CD8-positive, alpha-beta memory T cell (primary cell): ENCODE results near the gene SLC29A1. TPM values are rescaled to one million over a fixed set of nuclear protein-coding genes. Genes with fewer than 3 reads are reported as not detected.

Source experiments
- CTCF ChIA-PET: fragments of 350-600 bp; sonication (Branson Sonifier 250); formaldehyde crosslinking; loops from one replicate; lab custom pipeline; 2021; ENCODE audit warnings: antibody characterized with exemption; lab: Charles Lee
- POLR2A ChIA-PET: fragments of 350-600 bp; sonication (Branson Sonifier 250); formaldehyde crosslinking; loops from one replicate; lab custom pipeline; 2021; ENCODE audit warnings: antibody characterized with exemption; lab: Charles Lee
- DNase-seq, 5 donors: peaks; one replicate each; pipeline versions ENCODE4 v3.0.0 to v3.0.0-alpha.2; 2020 to 2022; ENCODE audit warnings: mixed read lengths in 1 of 5
- H3K27ac ChIP-seq: one replicate; pipeline ENCODE4 v1.7.0; 2013; ENCODE audit warnings: low read depth, mild to moderate bottlenecking, low read length, moderate library complexity
- H3K27me3 ChIP-seq: 2 replicates; pipeline ENCODE4 v1.7.0; 2013; ENCODE audit warnings: low read length, mild to moderate bottlenecking; ENCODE audit not compliant: insufficient read depth, poor library complexity, severe bottlenecking
- H3K36me3 ChIP-seq: 2 replicates; pipeline ENCODE4 v1.7.0; 2013; ENCODE audit warnings: mild to moderate bottlenecking, low read length, moderate library complexity; ENCODE audit not compliant: insufficient read depth
- H3K4me1 ChIP-seq: 2 replicates; pipeline ENCODE4 v1.7.0; 2013; ENCODE audit warnings: mild to moderate bottlenecking, low read length, moderate library complexity; ENCODE audit not compliant: insufficient read depth
- H3K4me3 ChIP-seq: 2 replicates; pipeline ENCODE4 v1.7.0; 2013; ENCODE audit warnings: mild to moderate bottlenecking, low read length
- H3K9me3 ChIP-seq: 2 replicates; pipeline ENCODE4 v1.7.0; 2013; ENCODE audit warnings: mild to moderate bottlenecking, low read length
- H3K27ac Mint-ChIP-seq, 8 donors: one replicate each; pipeline ENCODE4 v1.8.0; 2020 to 2021; ENCODE audit warnings: mixed read lengths in 8 of 8, mild to moderate bottlenecking in 6 of 8, inconsistent platforms in 3 of 8, moderate library complexity in 3 of 8
- H3K27me3 Mint-ChIP-seq, 2 donors: one replicate each; pipeline ENCODE4 v1.8.0; 2020 to 2021; ENCODE audit warnings: mixed read lengths in 2 of 2, mild to moderate bottlenecking in 1 of 2, moderate library complexity in 1 of 2
- H3K36me3 Mint-ChIP-seq, 3 donors: one replicate each; pipeline ENCODE4 v1.8.0; 2020 to 2021; ENCODE audit warnings: mixed read lengths in 3 of 3, inconsistent platforms in 1 of 3, mild to moderate bottlenecking in 1 of 3
- H3K4me1 Mint-ChIP-seq, 3 donors: one replicate each; pipeline ENCODE4 v1.8.0; 2020 to 2021; ENCODE audit warnings: mixed read lengths in 3 of 3, inconsistent platforms in 1 of 3, mild to moderate bottlenecking in 1 of 3
- H3K4me3 Mint-ChIP-seq, 7 donors: one replicate each; pipeline ENCODE4 v1.8.0; 2020 to 2021; ENCODE audit warnings: mixed read lengths in 7 of 7, mild to moderate bottlenecking in 6 of 7, moderate library complexity in 4 of 7, inconsistent platforms in 2 of 7
- H3K9me3 Mint-ChIP-seq, 5 donors: one replicate each; pipeline ENCODE4 v1.8.0; 2020 to 2022; ENCODE audit warnings: mixed read lengths in 5 of 5, mild to moderate bottlenecking in 3 of 5, moderate library complexity in 2 of 5, inconsistent platforms in 1 of 5
- polyA plus RNA-seq: library from polyadenylated mRNA; unstranded; fragments of 300-500 nt; fragmentation: Illumina TruSeq; gene quantifications from one replicate; pipeline ENCODE4 v1.2.3, GENCODE V29; 2021
- total RNA-seq, 2 experiments: library from RNA; stranded (reverse); gene quantifications; one replicate each; pipeline ENCODE4 v1.2.3, GENCODE V29; 2021

SLC29A1 gene
- total and polyA plus RNA-seq, 3 experiments from 2014 or later = 3.6 to 116 (median 116) TPM

GRCh38 chr6:44250067-44250717, 26.8 kb downstream of the SLC29A1 start:
- Histone ChIP-seq H3K27me3 (no peaks in the 10 kb centered on the region), H3K9me3 (no peaks in the 10 kb centered on the region), H3K4me3 (no peak overlapping the region), H3K4me1 (peaks cover 23% of the 10 kb centered on the region), H3K27ac (no peak overlapping the region), H3K36me3 (peaks cover 67% of the 10 kb centered on the region)
- peaks cover 0 to 9% of the 10 kb centered on the region in 2 donors for H3K27me3 Mint-ChIP-seq
- peak overlapping the region; percentile 2 to 98 (median 70) for H3K27ac Mint-ChIP-seq
- peaks cover 0 to 2% (median 0%) of the 10 kb centered on the region in 5 donors for H3K9me3 Mint-ChIP-seq
- H3K4me3 Mint-ChIP-seq = peak overlapping the region in 4 of 7 donors; percentile 19 to 99 (median 60)
- peaks cover 22 to 85% (median 34%) of the 10 kb centered on the region in 3 donors for H3K36me3 Mint-ChIP-seq
- peaks cover 58 to 79% (median 76%) of the 10 kb centered on the region in 3 donors for H3K4me1 Mint-ChIP-seq
- no peak for DNase-seq
- ChIA-PET CTCF (no interaction called here), POLR2A (no interaction called here)

GRCh38 chr6:44250718-44251123, 27.3 kb downstream of the SLC29A1 start:
- Histone ChIP-seq H3K4me1 (peaks cover 22% of the 10 kb centered on the region), H3K36me3 (peaks cover 72% of the 10 kb centered on the region), H3K4me3 (no peak overlapping the region), H3K9me3 (no peaks in the 10 kb centered on the region), H3K27me3 (no peaks in the 10 kb centered on the region), H3K27ac (no peak overlapping the region)
- no peak for DNase-seq
- peaks cover 58 to 79% (median 76%) of the 10 kb centered on the region in 3 donors for H3K4me1 Mint-ChIP-seq
- peak overlapping the region in 1 of 7 donors; percentile 97 for H3K4me3 Mint-ChIP-seq
- CTCF ChIA-PET = interaction anchor here (1.7 kb wide), 1 partner anchor 13 kb away, joined by 7 read pairs; no protein-coding TSS in a partner anchor
- H3K9me3 Mint-ChIP-seq = peaks cover 0 to 2% (median 0%) of the 10 kb centered on the region in 5 donors
- H3K27me3 Mint-ChIP-seq = peaks cover 0 to 9% of the 10 kb centered on the region in 2 donors
- POLR2A ChIA-PET = no interaction called here
- peak overlapping the region in 2 of 8 donors; percentile 13 to 98 for H3K27ac Mint-ChIP-seq
- peaks cover 22 to 90% (median 34%) of the 10 kb centered on the region in 3 donors for H3K36me3 Mint-ChIP-seq

- peak overlapping the region in 5 of 8 donors; percentile 43 to 98 (median 56) for H3K27ac Mint-ChIP-seq
- Histone ChIP-seq H3K27ac (no peak overlapping the region), H3K36me3 (peaks cover 74% of the 10 kb centered on the region), H3K4me3 (no peak overlapping the region), H3K27me3 (no peaks in the 10 kb centered on the region), H3K4me1 (peaks cover 29% of the 10 kb centered on the region), H3K9me3 (no peaks in the 10 kb centered on the region)
- peaks cover 66 to 85% (median 81%) of the 10 kb centered on the region in 3 donors for H3K4me1 Mint-ChIP-seq
- H3K27me3 Mint-ChIP-seq = peaks cover 0 to 8% of the 10 kb centered on the region in 2 donors
- peaks cover 0 to 2% (median 0%) of the 10 kb centered on the region in 5 donors for H3K9me3 Mint-ChIP-seq
- CTCF ChIA-PET = interaction anchor here (0.9 to 1.7 kb wide), 3 partner anchors 12 to 16 kb away, joined by 3 to 7 read pairs (median 3); no protein-coding TSS in a partner anchor
- H3K4me3 Mint-ChIP-seq = peak overlapping the region in 2 of 7 donors; percentile 48 to 97
- POLR2A ChIA-PET = no interaction called here
- peaks cover 22 to 90% (median 34%) of the 10 kb centered on the region in 3 donors for H3K36me3 Mint-ChIP-seq
- DNase-seq = no peak
These were observed 28.5 kb downstream of the SLC29A1 start for GRCh38 chr6:44251576-44252524.

- Histone ChIP-seq H3K27me3 (no peaks in the 10 kb centered on the region), H3K27ac (no peak overlapping the region), H3K36me3 (peaks cover 74% of the 10 kb centered on the region), H3K4me3 (no peak overlapping the region), H3K9me3 (no peaks in the 10 kb centered on the region), H3K4me1 (peaks cover 31% of the 10 kb centered on the region)
- Mint-ChIP-seq H3K4me3 (peak overlapping the region in 2 of 7 donors; percentile 2 to 62), H3K27me3 (peaks cover 0 to 3% of the 10 kb centered on the region in 2 donors), H3K9me3 (peaks cover 0 to 1% (median 0%) of the 10 kb centered on the region in 5 donors), H3K27ac (peak overlapping the region in 7 of 8 donors; percentile 8 to 98 (median 75)), H3K36me3 (peaks cover 22 to 82% (median 33%) of the 10 kb centered on the region in 3 donors), H3K4me1 (peaks cover 67 to 88% (median 80%) of the 10 kb centered on the region in 3 donors)
- DNase-seq = peak; percentile 45 to 70 (median 49)
- ChIA-PET POLR2A (no interaction called here), CTCF (interaction anchor here (1.0 to 5.0 kb wide), 4 partner anchors 9 to 16 kb away, joined by 3 to 53 read pairs (median 4); partner anchors contain the start of gene NFKBIE)
These were observed 30.1 kb downstream of the SLC29A1 start for GRCh38 chr6:44253307-44254101.

GRCh38 chr6:44254191-44255104, 31.1 kb downstream of the SLC29A1 start:
- H3K4me1 ChIP-seq = peaks cover 21% of the 10 kb centered on the region
- Mint-ChIP-seq H3K36me3 (peaks cover 20 to 82% (median 31%) of the 10 kb centered on the region in 3 donors), H3K27ac (peak overlapping the region in 7 of 8 donors; percentile 58 to 98 (median 81)), H3K27me3 (peaks cover 0 to 3% of the 10 kb centered on the region in 2 donors), H3K4me3 (peak overlapping the region; percentile 15 to 83 (median 55)), H3K4me1 (peaks cover 61 to 84% (median 73%) of the 10 kb centered on the region in 3 donors), H3K9me3 (peaks cover 0 to 1% (median 0%) of the 10 kb centered on the region in 5 donors)
- no peak overlapping the region for H3K4me3 ChIP-seq
- no peaks in the 10 kb centered on the region for H3K27me3 ChIP-seq
- no peaks in the 10 kb centered on the region for H3K9me3 ChIP-seq
- DNase-seq = no peak
- ChIA-PET POLR2A (interaction anchor here (2.6 to 3.1 kb wide), 2 partner anchors 7 to 11 kb away, joined by 10 to 77 read pairs; partner anchors contain the start of genes HSP90AB1 and NFKBIE), CTCF (interaction anchor here (1.0 to 5.0 kb wide), 6 partner anchors 8 to 20 kb away, joined by 4 to 74 read pairs (median 4); partner anchors contain the start of genes HSP90AB1 and NFKBIE)
- no peak overlapping the region for H3K27ac ChIP-seq
- peaks cover 64% of the 10 kb centered on the region for H3K36me3 ChIP-seq

GRCh38 chr6:44255105-44255808, 31.9 kb downstream of the SLC29A1 start:
- Histone ChIP-seq H3K9me3 (no peaks in the 10 kb centered on the region), H3K4me3 (no peak overlapping the region), H3K4me1 (peaks cover 21% of the 10 kb centered on the region), H3K27ac (no peak overlapping the region), H3K27me3 (no peaks in the 10 kb centered on the region), H3K36me3 (peaks cover 56% of the 10 kb centered on the region)
- Mint-ChIP-seq H3K27ac (peak overlapping the region; percentile 61 to 99 (median 90)), H3K4me3 (peak overlapping the region; percentile 82 to 92 (median 88)), H3K9me3 (peaks cover 0 to 1% (median 0%) of the 10 kb centered on the region in 5 donors), H3K36me3 (peaks cover 18 to 82% (median 25%) of the 10 kb centered on the region in 3 donors), H3K27me3 (peaks cover 0 to 3% of the 10 kb centered on the region in 2 donors), H3K4me1 (peaks cover 53 to 76% (median 65%) of the 10 kb centered on the region in 3 donors)
- POLR2A ChIA-PET = interaction anchor here (2.6 to 3.1 kb wide), 2 partner anchors 8 to 10 kb away, joined by 10 to 77 read pairs; partner anchors contain the start of genes HSP90AB1 and NFKBIE
- DNase-seq = no peak
- CTCF ChIA-PET = interaction anchor here (1.0 to 5.0 kb wide), 5 partner anchors 9 to 31 kb away, joined by 4 to 74 read pairs (median 22); partner anchors contain the start of genes HSP90AB1, NFKBIE and SLC29A1
